ENCODE results near the gene GFRA3. TPM values are rescaled to one million over a fixed set of nuclear protein-coding genes. Genes with fewer than 3 reads are reported as not detected.

Gene GFRA3
- polyA plus RNA-seq, 1 experiment, result not detected

- TF ChIP-seq CTCF (IDR thresholded peaks at IDR 0.05; ENCODE audit: low read depth, low read length), result no peak
- Histone ChIP-seq H3K27ac (ENCODE audit: low read depth, low read length) (no peak overlapping the region), H3K9me3 (ENCODE audit: control insufficient read depth, insufficient read depth, low read length) (no peaks in the 10 kb centered on the region), H3K4me3 (ENCODE audit: low read depth, low read length) (no peak overlapping the region), H3K27me3 (ENCODE audit: control insufficient read depth, insufficient read depth, low read length) (peaks cover 6% of the 10 kb centered on the region)
- no peak for DNase-seq (ENCODE audit: low read depth, low spot score)
- CTCF ChIA-PET, result interaction anchor here (4.5 kb wide), 1 partner anchor 11 kb away, joined by 33 read pairs; no protein-coding TSS in a partner anchor
- POLR2A ChIA-PET, result interaction anchor here (0.6 kb wide), 1 partner anchor 1766 kb away, joined by 4 read pairs; no protein-coding TSS in a partner anchor
Observed at GRCh38 chr5:138233280-138233679, 41.1 kb downstream of the GFRA3 start.

- ChIA-PET CTCF (interaction anchor here (0.7 to 1.1 kb wide), 2 partner anchors 9 to 52 kb away, joined by 3 to 4 read pairs; no protein-coding TSS in a partner anchor), POLR2A (no interaction called here)
- Histone ChIP-seq H3K4me3 (ENCODE audit: low read depth, low read length) (no peak overlapping the region), H3K9me3 (ENCODE audit: control insufficient read depth, insufficient read depth, low read length) (peaks cover 4% of the 10 kb centered on the region; the same call in 1 of the 2 replicates), H3K27ac (ENCODE audit: low read depth, low read length) (no peak overlapping the region), H3K27me3 (ENCODE audit: control insufficient read depth, insufficient read depth, low read length) (peaks cover 4% of the 10 kb centered on the region)
- TF ChIP-seq CTCF (IDR thresholded peaks at IDR 0.05; ENCODE audit: low read depth, low read length), result no peak
- no peak for DNase-seq (ENCODE audit: low read depth, low spot score)
Observed at GRCh38 chr5:138230981-138231589, 43.3 kb downstream of the GFRA3 start.

GRCh38 chr5:138230261-138230660 is 44.2 kb downstream of the GFRA3 start:
- H3K27me3 ChIP-seq (ENCODE audit: control insufficient read depth, insufficient read depth, low read length), result peaks cover 4% of the 10 kb centered on the region
- ChIA-PET CTCF (no interaction called here), POLR2A (no interaction called here)
- peaks cover 6% of the 10 kb centered on the region; the same call in 1 of the 2 replicates for H3K9me3 ChIP-seq (ENCODE audit: control insufficient read depth, insufficient read depth, low read length)
- DNase-seq (ENCODE audit: low read depth, low spot score), result no peak
- no peak for TF ChIP-seq CTCF (IDR thresholded peaks at IDR 0.05; ENCODE audit: low read depth, low read length)
- no peak overlapping the region for H3K4me3 ChIP-seq (ENCODE audit: low read depth, low read length)
- no peak overlapping the region for H3K27ac ChIP-seq (ENCODE audit: low read depth, low read length)

GRCh38 chr5:138229387-138229786 is 45.0 kb downstream of the GFRA3 start:
- peaks cover 6% of the 10 kb centered on the region; the same call in 1 of the 2 replicates for H3K9me3 ChIP-seq (ENCODE audit: control insufficient read depth, insufficient read depth, low read length)
- no peak overlapping the region for H3K4me3 ChIP-seq (ENCODE audit: low read depth, low read length)
- no peak overlapping the region for H3K27ac ChIP-seq (ENCODE audit: low read depth, low read length)
- CTCF ChIA-PET, result no interaction called here
- DNase-seq (ENCODE audit: low read depth, low spot score), result no peak
- peaks cover 4% of the 10 kb centered on the region for H3K27me3 ChIP-seq (ENCODE audit: control insufficient read depth, insufficient read depth, low read length)
- POLR2A ChIA-PET, result interaction anchor here (0.7 kb wide), 1 partner anchor 1902 kb away, joined by 3 read pairs; no protein-coding TSS in a partner anchor
- TF ChIP-seq CTCF (IDR thresholded peaks at IDR 0.05; ENCODE audit: low read depth, low read length), result no peak

- Histone ChIP-seq H3K4me3 (ENCODE audit: low read depth, low read length) (no peak overlapping the region), H3K27ac (ENCODE audit: low read depth, low read length) (no peak overlapping the region), H3K9me3 (ENCODE audit: control insufficient read depth, insufficient read depth, low read length) (peaks cover 6% of the 10 kb centered on the region; the same call in 1 of the 2 replicates), H3K27me3 (ENCODE audit: control insufficient read depth, insufficient read depth, low read length) (peaks cover 4% of the 10 kb centered on the region)
- no peak for TF ChIP-seq CTCF (IDR thresholded peaks at IDR 0.05; ENCODE audit: low read depth, low read length)
- ChIA-PET POLR2A (no interaction called here), CTCF (no interaction called here)
- no peak for DNase-seq (ENCODE audit: low read depth, low spot score)
Observed at GRCh38 chr5:138226910-138227309, 47.5 kb downstream of the GFRA3 start.
